Retina (tissue), 1 donor: ENCODE results near the gene CDYL.

Experiments
- DNase-seq: peaks from one replicate; pipeline ENCODE4 v3.0.0-alpha.2; 2016

CDYL gene

GRCh38 chr6:4885341-4885933 is 109.2 kb downstream of the CDYL start:
- no peak for DNase-seq

GRCh38 chr6:4888841-4889240 is 112.6 kb downstream of the CDYL start:
- no peak for DNase-seq

GRCh38 chr6:4889701-4890100 is 113.5 kb downstream of the CDYL start:
- DNase-seq: no peak

- DNase-seq: no peak
Measured at GRCh38 chr6:4890191-4890590, 114.0 kb downstream of the CDYL start.

- DNase-seq: no peak
Measured at GRCh38 chr6:4890627-4891026, 114.4 kb downstream of the CDYL start.

GRCh38 chr6:4891141-4891540 is 114.9 kb downstream of the CDYL start:
- DNase-seq: no peak

- no peak for DNase-seq
Measured at GRCh38 chr6:4892785-4893485, 116.7 kb downstream of the CDYL start.

GRCh38 chr6:4894049-4894448 is 117.8 kb downstream of the CDYL start:
- DNase-seq: no peak

GRCh38 chr6:4895971-4896370 is 119.8 kb downstream of the CDYL start:
- no peak for DNase-seq

- DNase-seq: no peak
Measured at GRCh38 chr6:4896401-4896800, 120.2 kb downstream of the CDYL start.

GRCh38 chr6:4899249-4900034 is 123.2 kb downstream of the CDYL start:
- no peak for DNase-seq

- no peak for DNase-seq
Measured at GRCh38 chr6:4901386-4902061, 125.3 kb downstream of the CDYL start.

- no peak for DNase-seq
Measured at GRCh38 chr6:4902363-4902762, 126.2 kb downstream of the CDYL start.

- no peak for DNase-seq
Measured at GRCh38 chr6:4903121-4903520, 126.9 kb downstream of the CDYL start.

- DNase-seq: peak; percentile 43
Measured at GRCh38 chr6:4903751-4904370, 127.7 kb downstream of the CDYL start.

- DNase-seq: no peak
Measured at GRCh38 chr6:4904461-4905025, 128.3 kb downstream of the CDYL start.

GRCh38 chr6:4905826-4906225 is 129.6 kb downstream of the CDYL start:
- DNase-seq: no peak

- no peak for DNase-seq
Measured at GRCh38 chr6:4906293-4907276, 130.4 kb downstream of the CDYL start.

- no peak for DNase-seq
Measured at GRCh38 chr6:4907602-4908001, 131.4 kb downstream of the CDYL start.

- DNase-seq: no peak
Measured at GRCh38 chr6:4908062-4908461, 131.9 kb downstream of the CDYL start.

GRCh38 chr6:4909063-4909706 is 133.0 kb downstream of the CDYL start:
- DNase-seq: no peak
